C1 segment of cervical spinal cord (tissue), 14 donors: ENCODE results near the gene MAP3K4.
A peak's percentile ranks its signal among the peaks of the same experiment; 100 is the strongest.

Source experiments
- DNase-seq, 14 donors: peaks; one replicate each; lab custom pipeline; 2025; lab: John Stamatoyannopoulos, UW

Gene MAP3K4

DNA sequence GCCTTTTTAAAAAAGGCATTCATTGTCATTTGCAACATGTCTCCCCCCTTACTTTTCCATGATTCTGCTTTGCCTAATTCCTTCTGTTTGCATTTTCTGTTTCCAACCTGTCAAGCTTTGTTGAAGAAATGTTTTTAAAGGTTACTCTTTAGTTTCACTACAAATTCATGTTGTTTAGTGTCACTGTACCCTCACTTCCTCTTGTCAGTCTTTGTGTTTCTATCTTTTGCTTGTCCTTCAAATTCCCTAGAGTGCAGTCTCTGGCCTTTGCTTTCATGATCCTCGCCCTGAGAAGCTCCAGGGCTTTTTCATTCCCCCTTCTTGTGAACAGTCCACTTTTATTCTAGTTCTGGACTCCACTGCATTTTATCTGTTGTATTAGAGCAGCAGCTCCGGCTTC is 90.6 kb downstream of the MAP3K4 start:
- DNase-seq = no peak

GRCh38 chr6:161085246-161085645 is 93.7 kb downstream of the MAP3K4 start:
- no peak for DNase-seq

GRCh38 chr6:161088676-161089328 is 97.2 kb downstream of the MAP3K4 start:
- no peak for DNase-seq

GRCh38 chr6:161091151-161091550 is 99.6 kb downstream of the MAP3K4 start:
- no peak for DNase-seq

DNA sequence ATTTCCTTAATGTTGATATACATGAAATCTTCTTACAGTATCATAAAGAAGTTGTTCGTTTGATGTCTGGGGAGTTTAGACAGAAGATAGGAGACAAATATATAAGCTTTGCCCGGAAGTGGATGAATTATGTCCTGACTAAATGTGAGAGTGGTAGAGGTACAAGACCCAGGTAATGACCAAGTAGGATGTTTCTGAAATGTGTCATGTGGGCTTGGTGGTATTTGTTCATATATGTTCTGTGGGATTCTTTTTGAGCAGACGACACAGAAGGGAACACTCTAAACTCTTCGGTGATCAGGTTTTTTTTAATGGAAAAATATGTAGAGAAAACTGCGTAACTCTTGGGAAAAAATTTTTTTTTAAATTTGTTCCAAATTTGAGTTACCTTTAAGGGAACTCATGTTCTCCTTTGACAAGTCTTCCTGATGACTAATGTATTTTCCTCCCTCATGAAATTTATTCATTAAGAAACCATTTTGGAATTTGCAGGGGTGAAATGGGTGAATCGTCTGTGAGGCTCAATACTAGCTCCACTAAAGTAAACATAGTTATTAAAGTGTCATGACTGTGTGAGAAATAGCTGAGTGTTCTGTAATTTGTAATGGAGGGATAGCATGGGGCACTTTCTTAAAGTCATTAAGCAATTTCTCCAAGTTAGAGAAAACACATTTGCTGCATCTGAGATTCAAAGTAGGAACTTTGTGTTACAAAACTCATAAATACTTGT is 100.6 kb downstream of the MAP3K4 start:
- DNase-seq = no peak

DNA sequence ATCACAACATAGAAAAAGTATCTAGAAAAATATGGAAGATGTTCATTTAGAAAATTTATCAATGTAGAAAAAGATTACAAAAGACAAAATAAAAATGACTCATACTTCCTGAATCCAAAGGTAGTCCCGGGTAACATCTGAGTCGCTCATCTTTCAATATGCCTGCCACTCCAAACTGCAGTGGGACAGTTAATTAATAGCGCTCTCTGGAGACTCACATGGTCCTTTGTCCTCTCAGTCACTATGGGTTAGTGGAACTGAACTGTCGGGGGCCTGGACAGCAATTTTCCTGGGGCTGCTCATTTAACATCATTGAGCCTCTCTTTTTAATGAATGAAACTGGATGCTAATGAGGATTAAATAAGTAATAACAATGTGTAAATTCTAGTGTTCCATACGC is 103.4 kb downstream of the MAP3K4 start:
- DNase-seq = no peak

GRCh38 chr6:161095916-161096315 is 104.3 kb downstream of the MAP3K4 start:
- no peak for DNase-seq

- DNase-seq = peak in 7 of 14 donors; percentile 5 to 25 (median 19)
Observed at GRCh38 chr6:161100072-161100471, 108.5 kb downstream of the MAP3K4 start.

GRCh38 chr6:161101517-161101916 is 109.9 kb downstream of the MAP3K4 start:
- DNase-seq = peak in 2 of 14 donors; percentile 7 to 25

- DNase-seq = no peak
Observed at GRCh38 chr6:161103475-161103874, 111.9 kb downstream of the MAP3K4 start.

GRCh38 chr6:161104966-161105365 is 113.4 kb downstream of the MAP3K4 start:
- DNase-seq = no peak

DNA sequence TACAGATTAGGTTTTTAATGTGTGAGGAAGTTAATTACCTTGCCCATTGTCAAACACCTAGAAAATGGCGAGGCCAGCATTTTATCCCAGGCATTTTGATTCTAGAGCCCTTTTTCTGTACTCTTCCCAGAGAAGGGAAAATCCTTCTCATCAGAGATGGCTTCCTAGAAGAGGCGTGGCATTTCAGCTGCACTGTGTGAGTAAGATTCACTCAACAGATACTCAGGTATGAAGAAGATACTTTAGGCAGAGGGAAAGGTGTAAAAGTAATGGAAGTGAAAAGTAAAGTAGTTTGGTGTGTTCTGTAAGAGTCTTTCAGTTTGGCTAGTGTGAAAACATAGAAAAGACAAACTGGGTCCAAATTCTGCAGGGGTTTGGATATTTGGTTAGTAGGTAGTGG is 113.8 kb downstream of the MAP3K4 start:
- no peak for DNase-seq

- DNase-seq = no peak
Observed at GRCh38 chr6:161107779-161108730, 116.5 kb downstream of the MAP3K4 start.

DNA sequence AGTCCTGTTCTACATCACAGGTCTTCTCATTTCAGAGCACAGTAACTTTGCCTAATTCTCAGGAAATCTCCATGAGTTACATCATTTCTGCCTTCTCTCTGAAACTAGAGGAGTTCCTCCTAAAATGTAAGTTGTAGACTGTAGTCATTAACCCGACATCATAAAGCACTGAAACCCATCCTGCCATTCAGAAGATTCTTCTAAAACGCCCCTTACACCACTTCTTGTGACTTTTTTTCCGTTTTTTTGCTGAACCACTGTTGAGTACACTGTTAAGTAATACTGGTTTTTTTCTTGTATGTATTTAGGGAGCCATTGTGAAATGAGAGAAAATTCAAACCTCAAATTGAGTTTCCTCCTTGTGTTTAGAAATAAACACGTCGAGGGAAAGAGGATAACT is 117.3 kb downstream of the MAP3K4 start:
- DNase-seq = no peak

DNA sequence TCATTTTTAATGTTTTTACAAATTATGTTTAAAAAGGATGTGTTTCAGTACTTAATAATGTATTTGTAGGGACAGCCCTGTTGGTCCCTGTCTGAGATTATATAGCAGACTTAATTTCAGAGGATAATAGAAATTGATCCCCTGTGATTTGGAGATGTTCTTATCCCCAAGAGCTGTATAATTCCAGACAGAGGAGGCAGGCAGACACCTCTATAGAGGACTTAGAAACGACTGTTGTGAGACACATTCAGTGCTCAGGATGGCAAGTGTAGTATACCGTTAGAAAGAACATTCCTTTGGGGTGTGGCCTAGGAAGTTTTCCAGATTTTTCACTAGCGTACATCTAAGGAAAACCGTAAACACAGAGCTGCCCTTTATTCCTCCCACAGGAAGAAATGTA is 117.8 kb downstream of the MAP3K4 start:
- no peak for DNase-seq

- DNase-seq = no peak
Observed at GRCh38 chr6:161110028-161110779, 118.6 kb downstream of the MAP3K4 start.

- no peak for DNase-seq
Observed at GRCh38 chr6:161111261-161111660, 119.7 kb downstream of the MAP3K4 start.

DNA sequence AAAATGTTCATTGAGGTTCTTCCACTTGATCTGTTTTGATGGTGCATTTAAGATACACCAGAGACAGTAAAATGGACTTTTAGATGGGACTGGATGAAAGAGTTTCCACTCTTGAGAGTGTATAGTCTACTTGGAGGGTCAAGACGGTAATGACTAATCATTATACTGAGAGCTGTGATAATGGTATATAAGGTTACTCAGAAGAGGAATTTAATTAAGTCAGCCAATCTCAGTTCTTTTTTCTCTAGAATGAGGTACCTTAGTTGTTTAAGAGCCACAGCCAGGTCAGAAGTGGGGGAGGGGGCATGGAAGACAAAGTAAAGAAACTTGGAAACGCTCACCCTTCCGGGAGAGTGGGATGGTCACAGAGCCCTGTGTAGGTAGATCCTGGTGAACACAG is 123.9 kb downstream of the MAP3K4 start:
- DNase-seq = no peak

- DNase-seq = no peak
Observed at GRCh38 chr6:161116554-161116953, 125.0 kb downstream of the MAP3K4 start.

GRCh38 chr6:161117308-161117707 is 125.7 kb downstream of the MAP3K4 start:
- no peak for DNase-seq

DNA sequence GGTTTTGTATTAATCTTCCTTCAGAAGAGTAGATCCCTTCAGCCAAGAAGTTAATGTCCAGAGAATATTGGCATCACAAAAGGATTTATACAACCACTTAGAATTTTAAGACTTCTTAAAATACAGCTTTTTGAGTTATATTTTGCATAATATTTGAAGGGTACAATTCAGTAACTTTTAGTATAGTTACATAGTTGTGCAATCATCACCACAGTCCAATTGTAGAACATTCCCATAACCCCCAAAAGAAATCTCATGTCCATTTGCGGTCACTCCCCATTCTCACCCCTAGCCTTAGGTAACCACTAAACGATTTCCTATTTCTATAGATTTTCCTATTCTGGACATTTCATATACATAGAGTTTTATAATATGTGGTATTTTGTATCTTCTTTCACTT is 126.4 kb downstream of the MAP3K4 start:
- no peak for DNase-seq
